ENCODE measurements around the gene FERMT3. TPM values are rescaled to one million over a fixed set of nuclear protein-coding genes. Genes with fewer than 3 reads are reported as not detected.

FERMT3 gene
- polyA plus RNA-seq, 3 donors: 289 to 421 (median 310) TPM

- Histone ChIP-seq H3K4me3 (replicated peaks in 1 of 3; ENCODE audit: low read depth in 2 of 3, low read length in 3 of 3) (no peak overlapping the region), H3K9me3 (replicated peaks in 1 of 2; ENCODE audit: control insufficient read depth in 1 of 2, insufficient read depth in 1 of 2, low read length in 2 of 2) (no peaks in the 10 kb centered on the region), H3K9ac (ENCODE audit: insufficient read depth, low read length, poor library complexity, severe bottlenecking) (no peak overlapping the region), H3K4me1 (ENCODE audit: control insufficient read depth in 1 of 2, insufficient read depth in 2 of 2, low read length in 2 of 2) (peaks cover 28 to 39% of the 10 kb centered on the region in 2 donors), H2AFZ (ENCODE audit: insufficient read depth, low read depth, low read length, poor library complexity, severe bottlenecking) (no peak overlapping the region), H3K36me3 (replicated peaks in 1 of 2; ENCODE audit: control insufficient read depth in 1 of 2, insufficient read depth in 2 of 2, low read length in 2 of 2) (peaks cover 56 to 58% of the 10 kb centered on the region in 2 donors), H3K4me2 (replicated peaks; ENCODE audit: extremely low read depth, low read length, poor library complexity, severe bottlenecking) (no peak overlapping the region), H3K27ac (ENCODE audit: low read depth in 1 of 2, low read length in 2 of 2) (peak overlapping the region; percentile 14 to 45), H4K20me1 (ENCODE audit: insufficient read depth, low read length) (peaks cover 66% of the 10 kb centered on the region), H3K79me2 (ENCODE audit: insufficient read depth, low read length) (peaks cover 40% of the 10 kb centered on the region), H3K27me3 (ENCODE audit: control insufficient read depth in 2 of 2, insufficient read depth in 2 of 2, low read length in 2 of 2) (no peaks in the 10 kb centered on the region)
- no peak overlapping the region for H3K4me3 Mint-ChIP-seq
- TF ChIP-seq CTCF (IDR thresholded peaks at IDR 0.05): no peak
- DNase-seq: peak in 1 of 3 donors; percentile 2
- peaks cover 30% of the 10 kb centered on the region for H3K4me1 Mint-ChIP-seq
- intact Hi-C loops (cut with micrococcal nuclease): no loop called here
- H3K27me3 Mint-ChIP-seq (ENCODE audit: low read depth in 3 of 3): peaks cover 0 to 1% (median 0%) of the 10 kb centered on the region in 3 donors
- H3K9me3 Mint-ChIP-seq: no peaks in the 10 kb centered on the region
- peaks cover 45 to 58% of the 10 kb centered on the region in 2 donors for H3K36me3 Mint-ChIP-seq
- peak overlapping the region in 3 of 7 donors; percentile 15 to 41 (median 23) for H3K27ac Mint-ChIP-seq
- WGBS (ENCODE audit: insufficient coverage): 89% methylated on average over 18 of the region's 24 CpGs
These were observed 16.6 kb downstream of the FERMT3 start for GRCh38 chr11:64223001-64223651.

GRCh38 chr11:64224151-64224890 is 17.8 kb downstream of the FERMT3 start:
- Histone ChIP-seq H3K9ac (ENCODE audit: insufficient read depth, low read length, poor library complexity, severe bottlenecking) (no peak overlapping the region), H3K4me3 (replicated peaks in 1 of 3; ENCODE audit: low read depth in 2 of 3, low read length in 3 of 3) (peak overlapping the region in 1 of 3 experiments; percentile 96), H3K27ac (ENCODE audit: low read depth in 1 of 2, low read length in 2 of 2) (peak overlapping the region; percentile 12 to 92), H3K27me3 (ENCODE audit: control insufficient read depth in 2 of 2, insufficient read depth in 2 of 2, low read length in 2 of 2) (no peaks in the 10 kb centered on the region), H3K9me3 (replicated peaks in 1 of 2; ENCODE audit: control insufficient read depth in 1 of 2, insufficient read depth in 1 of 2, low read length in 2 of 2) (no peaks in the 10 kb centered on the region), H3K36me3 (replicated peaks in 1 of 2; ENCODE audit: control insufficient read depth in 1 of 2, insufficient read depth in 2 of 2, low read length in 2 of 2) (peaks cover 44 to 46% of the 10 kb centered on the region in 2 donors), H4K20me1 (ENCODE audit: insufficient read depth, low read length) (peaks cover 54% of the 10 kb centered on the region), H3K4me2 (replicated peaks; ENCODE audit: extremely low read depth, low read length, poor library complexity, severe bottlenecking) (peak overlapping the region; percentile 98), H3K4me1 (ENCODE audit: control insufficient read depth in 1 of 2, insufficient read depth in 2 of 2, low read length in 2 of 2) (peaks cover 32 to 43% of the 10 kb centered on the region in 2 donors), H2AFZ (ENCODE audit: insufficient read depth, low read depth, low read length, poor library complexity, severe bottlenecking) (no peak overlapping the region), H3K79me2 (ENCODE audit: insufficient read depth, low read length) (peaks cover 41% of the 10 kb centered on the region)
- Mint-ChIP-seq H3K27ac (peak overlapping the region; percentile 18 to 79 (median 48)), H3K4me1 (peaks cover 36% of the 10 kb centered on the region), H3K27me3 (ENCODE audit: low read depth in 3 of 3) (peaks cover 0 to 1% (median 0%) of the 10 kb centered on the region in 3 donors), H3K36me3 (peaks cover 33 to 56% of the 10 kb centered on the region in 2 donors), H3K9me3 (no peaks in the 10 kb centered on the region), H3K4me3 (no peak overlapping the region)
- 93% methylated on average over 17 of the region's 17 CpGs for WGBS (ENCODE audit: insufficient coverage)
- intact Hi-C loops (cut with micrococcal nuclease): no loop called here
- no peak for TF ChIP-seq CTCF (IDR thresholded peaks at IDR 0.05)
- DNase-seq: peak in 1 of 3 donors; percentile 4

All from CD14-positive monocyte (primary cell).